NCI-H2029 (cell line): ENCODE results near the gene MGAT4C.

Experiments
- DNase-seq: peaks from one replicate; lab custom pipeline; 2025; lab: John Stamatoyannopoulos, UW

MGAT4C gene

GRCh38 chr12:86229772-86230171 is 26.4 kb downstream of the MGAT4C start:
- DNase-seq, result no peak

DNA sequence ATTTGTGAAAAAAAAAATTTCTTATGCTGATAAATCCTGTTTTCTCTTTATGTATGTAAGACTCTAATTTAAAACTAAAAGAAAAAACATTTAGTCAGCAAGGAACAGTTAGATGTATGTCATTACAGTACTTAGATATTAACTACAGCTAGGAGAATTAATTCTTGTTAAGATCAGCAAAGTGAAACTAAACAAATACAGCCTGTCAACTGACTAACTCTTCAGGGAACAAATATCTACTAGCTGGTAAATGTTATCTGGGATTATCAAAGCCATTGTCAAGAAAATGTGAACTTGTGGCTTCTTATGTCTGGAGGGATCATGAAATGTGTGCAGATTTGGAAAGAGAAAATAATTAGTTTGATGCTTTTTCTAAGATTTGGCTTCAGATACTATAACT is 27.5 kb downstream of the MGAT4C start:
- DNase-seq, result no peak

GRCh38 chr12:86226481-86226880 is 29.7 kb downstream of the MGAT4C start:
- no peak for DNase-seq

DNA sequence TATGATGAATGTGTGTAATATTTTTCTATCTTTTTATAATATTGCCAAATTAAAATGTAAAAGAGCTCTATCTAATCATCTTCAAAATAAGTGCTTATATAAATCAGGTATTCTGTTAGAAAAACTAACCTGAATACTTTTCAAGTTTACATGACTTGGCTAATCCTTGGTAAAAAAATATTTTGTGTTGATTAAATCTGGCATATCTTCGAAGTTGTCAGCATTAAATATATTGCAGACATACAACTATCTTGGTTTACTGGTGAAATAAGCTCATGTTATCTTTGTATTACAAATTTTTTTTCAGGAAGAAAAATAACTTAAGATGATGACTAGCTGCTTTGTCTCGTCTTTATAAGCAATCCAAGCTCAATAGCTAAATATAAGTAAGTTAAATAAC is 39.6 kb downstream of the MGAT4C start:
- DNase-seq, result no peak

DNA sequence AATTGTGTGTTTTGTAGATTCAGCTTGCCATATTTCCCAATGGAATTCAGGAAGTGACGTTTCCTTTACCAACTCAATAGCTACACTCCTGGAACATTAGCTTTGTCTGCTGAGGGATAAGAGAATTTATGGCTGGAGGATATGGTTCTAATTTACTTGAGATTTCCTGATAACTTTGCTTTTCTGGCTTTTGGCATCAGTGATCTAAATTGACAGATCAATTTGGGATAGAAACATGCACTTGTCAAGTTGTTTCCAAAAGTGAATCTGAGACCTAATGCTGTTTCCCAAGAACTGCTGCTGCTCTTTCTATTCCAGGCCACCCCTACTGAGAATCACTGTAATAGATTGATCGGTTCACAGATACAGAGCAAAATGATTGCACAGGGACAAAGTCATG is 43.2 kb downstream of the MGAT4C start:
- DNase-seq, result no peak

DNA sequence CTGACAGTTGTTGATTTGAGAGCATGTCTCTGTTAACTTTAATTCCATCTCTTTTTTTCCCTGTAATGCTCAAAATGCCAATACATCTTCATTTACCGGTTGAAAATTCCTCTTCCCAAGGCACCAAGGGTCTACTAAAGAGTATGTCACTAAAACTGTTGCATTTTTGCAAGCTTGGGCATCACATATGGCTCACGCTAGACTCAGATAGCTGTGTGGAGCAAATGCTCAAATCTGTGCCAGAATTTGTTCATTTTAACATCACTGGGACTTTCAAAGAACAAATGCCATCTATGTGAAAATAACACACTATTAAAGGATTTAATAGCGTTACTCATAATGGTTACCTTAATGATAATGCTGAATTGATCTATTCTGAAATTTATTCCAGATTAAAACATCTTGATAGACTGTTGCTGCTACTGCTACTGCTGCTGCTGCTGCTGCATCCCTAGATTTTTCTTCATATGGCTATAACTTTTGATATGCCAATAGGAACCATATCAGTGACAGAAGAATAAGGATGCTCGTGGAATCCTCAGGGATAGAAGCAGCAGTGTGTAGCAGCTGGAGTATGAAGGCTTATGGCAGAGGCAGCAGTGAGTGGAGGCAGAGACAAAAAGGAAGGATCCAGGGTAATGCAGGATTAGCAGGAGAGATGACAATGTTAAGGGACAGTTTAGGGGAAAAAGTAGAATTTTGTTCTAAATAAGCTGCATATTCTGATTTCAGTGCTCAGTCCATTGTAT is 57.3 kb downstream of the MGAT4C start:
- no peak for DNase-seq

DNA sequence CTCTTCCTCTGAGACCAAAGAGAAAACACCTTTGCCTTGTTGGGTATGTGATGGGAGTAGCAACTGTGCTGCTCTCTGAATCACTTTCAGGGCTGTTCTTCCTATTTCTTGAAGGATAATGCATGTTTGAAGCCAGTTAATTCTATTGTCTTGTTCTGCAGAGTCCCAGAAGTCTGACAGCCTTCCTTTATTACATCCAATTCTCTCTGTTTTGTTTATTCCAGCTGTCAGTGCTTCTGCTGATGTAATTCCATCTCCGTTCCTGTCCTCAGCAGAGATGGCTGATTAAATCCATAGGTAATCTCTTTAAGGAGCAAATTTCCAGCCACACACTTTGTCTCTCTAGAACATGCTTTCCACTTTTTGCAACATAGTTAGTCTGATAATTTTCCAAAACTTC is 59.7 kb downstream of the MGAT4C start:
- DNase-seq, result no peak

DNA sequence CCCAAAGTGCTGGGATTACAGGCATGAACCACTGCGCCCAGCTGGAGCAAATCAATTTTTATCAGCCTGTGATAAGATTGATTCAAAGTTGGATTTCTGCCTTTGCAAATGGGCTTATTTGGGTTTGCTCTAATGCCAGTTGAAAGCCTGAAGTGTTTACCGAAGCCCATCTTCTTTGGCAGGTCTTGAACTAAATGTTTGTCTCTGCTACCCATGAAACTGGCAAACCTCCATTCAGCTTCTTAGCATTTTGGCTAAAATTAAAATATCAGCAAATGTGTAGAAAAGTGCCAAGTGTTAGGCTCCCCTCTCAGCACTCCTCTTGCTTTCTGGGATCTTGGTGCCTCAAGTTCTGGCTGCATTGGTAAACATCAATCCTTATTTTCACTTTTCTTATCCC is 61.5 kb downstream of the MGAT4C start:
- DNase-seq, result no peak

- DNase-seq, result no peak
Measured at GRCh38 chr12:86193931-86194330, 62.3 kb downstream of the MGAT4C start.

DNA sequence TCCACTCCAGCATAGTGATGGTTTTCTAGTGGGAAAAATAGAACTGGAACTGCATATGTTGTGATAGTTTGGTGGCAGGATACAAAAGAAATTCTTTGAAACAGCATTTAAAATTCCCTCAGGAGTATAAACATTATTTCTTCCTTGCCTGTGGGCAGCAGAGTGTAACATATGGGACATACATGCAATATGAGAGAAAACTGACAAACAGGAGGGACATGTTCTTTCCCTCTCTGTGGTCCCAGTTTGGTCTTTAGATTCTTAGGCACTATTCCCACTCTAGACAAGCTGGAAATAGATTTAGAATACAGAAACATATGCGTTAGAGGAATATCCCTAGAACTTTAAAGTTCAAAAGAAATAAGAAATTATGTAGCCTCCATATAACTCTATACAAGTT is 68.0 kb downstream of the MGAT4C start:
- DNase-seq, result no peak

DNA sequence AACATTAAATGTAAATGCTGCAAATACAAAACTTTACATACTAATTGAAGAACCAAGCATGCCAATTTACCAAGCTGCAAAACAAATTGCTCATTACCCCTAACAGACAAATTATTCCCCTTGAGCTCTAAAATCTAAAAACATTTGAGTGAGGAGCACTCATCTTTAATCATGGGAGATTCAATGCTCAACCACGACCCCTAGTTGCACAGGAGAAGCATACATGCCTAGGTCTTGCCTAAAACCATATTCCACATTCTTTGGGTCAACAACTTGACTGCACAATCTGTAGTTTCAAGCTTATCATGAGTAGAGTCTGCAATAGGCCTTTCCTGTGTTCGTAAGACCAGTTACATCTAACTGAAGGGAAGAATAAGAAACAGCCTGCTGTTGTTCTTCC is 69.7 kb downstream of the MGAT4C start:
- DNase-seq, result no peak

DNA sequence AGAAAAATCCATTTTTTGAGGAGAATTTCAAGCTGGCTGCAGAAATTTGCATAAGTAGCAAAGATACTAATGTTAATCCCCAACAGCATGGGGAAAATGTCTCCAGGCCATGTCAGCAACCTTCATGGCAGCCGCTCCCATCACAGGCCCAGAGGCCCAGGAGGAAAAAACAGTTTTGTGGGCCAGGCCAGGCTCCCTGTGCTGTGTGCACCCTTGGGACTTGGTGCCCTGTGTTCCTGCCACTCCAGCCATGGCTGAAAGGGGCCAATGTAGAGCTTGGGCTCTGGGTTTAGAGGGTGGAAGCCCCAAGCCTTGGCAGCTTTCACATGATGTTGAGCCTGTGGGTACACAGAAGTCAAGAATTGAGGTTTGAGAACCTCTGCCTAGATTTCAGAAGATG is 76.3 kb downstream of the MGAT4C start:
- DNase-seq, result no peak

GRCh38 chr12:86174188-86174587 is 82.0 kb downstream of the MGAT4C start:
- DNase-seq, result no peak

DNA sequence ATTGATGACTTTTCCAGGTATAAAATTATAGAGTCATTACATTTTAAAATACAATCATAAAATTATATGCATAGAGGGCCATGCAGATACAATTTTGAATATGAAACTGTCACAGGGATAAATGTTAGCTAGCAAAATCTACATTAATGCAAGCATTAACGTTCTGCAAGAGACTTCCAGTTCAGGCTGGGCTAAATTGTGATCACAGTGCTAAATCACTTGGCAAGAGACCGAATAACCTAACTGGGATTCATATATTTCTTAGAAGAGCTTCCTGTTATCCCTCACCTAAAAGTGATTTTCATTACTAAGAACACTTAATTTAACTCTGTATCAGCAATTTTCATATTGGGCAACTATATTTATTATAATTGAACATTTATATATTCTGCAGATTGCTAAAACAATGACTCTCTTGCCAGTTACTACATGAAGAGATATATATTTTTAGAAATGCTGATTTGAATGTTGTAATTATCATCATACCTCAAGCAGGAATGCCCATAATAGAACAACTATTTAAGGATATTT is 83.2 kb downstream of the MGAT4C start:
- no peak for DNase-seq

DNA sequence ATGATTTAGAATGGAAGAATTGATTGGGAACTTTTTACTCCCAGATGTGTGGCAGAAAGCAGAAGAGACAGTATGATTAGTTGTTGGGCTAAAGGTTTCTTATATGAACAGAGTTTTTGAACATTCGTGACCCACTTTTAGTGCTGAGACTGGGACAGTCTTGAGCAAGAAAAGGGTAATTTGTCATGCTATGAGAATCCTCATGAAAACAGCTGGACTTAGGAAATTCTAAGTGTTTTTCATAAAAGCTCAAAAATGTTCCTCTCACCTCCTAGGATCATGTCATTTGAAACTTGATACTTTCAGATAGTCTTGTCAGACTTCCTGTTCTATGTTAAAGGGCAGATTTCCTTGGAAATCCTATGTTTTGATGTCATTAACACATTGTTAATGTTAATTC is 86.1 kb downstream of the MGAT4C start:
- DNase-seq, result no peak

GRCh38 chr12:86158956-86159355 is 97.2 kb downstream of the MGAT4C start:
- no peak for DNase-seq

GRCh38 chr12:86154620-86155019 is 101.6 kb downstream of the MGAT4C start:
- no peak for DNase-seq

- DNase-seq, result no peak
Measured at GRCh38 chr12:86148612-86149011, 107.6 kb downstream of the MGAT4C start.

DNA sequence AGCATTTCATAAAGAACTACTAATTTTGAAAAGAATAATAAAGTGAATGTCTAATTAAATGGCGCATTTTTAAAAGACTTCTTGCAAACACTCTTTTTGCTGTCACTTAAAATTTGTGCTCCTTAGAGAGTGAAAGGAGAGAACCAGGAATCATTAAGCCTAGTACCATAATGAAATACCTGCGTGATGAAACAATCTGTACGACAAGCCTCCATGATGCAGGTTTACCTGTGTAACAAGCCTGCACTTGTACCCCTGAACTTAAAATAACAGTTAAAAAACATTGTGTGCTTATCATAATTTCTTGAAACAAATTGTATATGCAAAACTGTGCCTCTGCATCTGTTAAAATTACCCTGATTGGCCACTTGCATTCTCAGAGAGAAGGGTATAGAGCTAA is 108.1 kb downstream of the MGAT4C start:
- no peak for DNase-seq

- no peak for DNase-seq
Measured at GRCh38 chr12:86145156-86145555, 111.0 kb downstream of the MGAT4C start.

DNA sequence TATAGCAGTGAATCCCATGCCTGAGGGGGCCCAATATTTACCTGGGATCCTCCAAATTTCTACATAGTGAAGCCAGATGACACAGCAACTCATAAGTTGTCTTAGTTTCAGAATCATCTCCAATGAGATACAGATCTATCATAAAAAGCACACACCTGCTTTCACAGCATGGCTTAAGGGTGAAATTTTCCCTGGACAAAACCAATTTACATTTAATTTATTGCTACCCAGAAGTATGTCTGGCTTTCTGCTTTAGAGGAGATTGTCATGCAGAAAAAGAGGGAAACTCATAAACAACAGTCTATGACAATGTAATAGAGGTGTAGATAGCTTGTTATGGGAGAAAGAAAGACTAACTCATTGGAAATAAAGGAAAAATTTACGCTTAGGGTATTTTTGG is 113.0 kb downstream of the MGAT4C start:
- DNase-seq, result no peak

GRCh38 chr12:86139671-86140070 is 116.5 kb downstream of the MGAT4C start:
- DNase-seq, result no peak

- DNase-seq, result no peak
Measured at GRCh38 chr12:86138770-86139169, 117.4 kb downstream of the MGAT4C start.

DNA sequence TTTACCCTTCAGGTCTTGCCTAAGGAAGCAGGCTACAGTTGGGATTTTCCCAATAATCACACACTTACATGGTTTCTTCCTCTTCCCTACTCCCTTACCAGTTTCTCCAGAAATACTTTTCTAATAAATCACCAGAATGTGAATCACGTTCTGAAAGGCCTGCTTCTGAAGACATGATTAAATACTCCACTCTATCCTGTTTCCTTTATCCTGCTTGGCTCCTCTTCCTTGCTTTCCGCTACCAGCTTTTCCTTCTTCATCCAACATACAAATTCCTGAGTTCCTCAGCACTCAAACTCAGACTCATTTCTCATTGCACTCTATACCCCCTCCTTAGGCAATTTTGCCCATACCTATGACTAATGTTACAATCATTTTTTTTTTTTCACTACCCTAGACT is 118.3 kb downstream of the MGAT4C start:
- no peak for DNase-seq
